Astrocyte of the spinal cord (primary cell): ENCODE results near the gene SZT2.
A peak's percentile ranks its signal among the peaks of the same experiment; 100 is the strongest.
"Not testable (repeated sequence)": the region's sequence is repeated elsewhere in the genome, so short reads cannot be mapped to it uniquely, and the experiment has no call there.

ENCODE experiments used
- DNase-seq: peaks from one replicate; pipeline ENCODE4 v3.0.0; 2011; ENCODE audit warnings: low read depth, low spot score
- H3K4me3 ChIP-seq: 2 replicates; pipeline ENCODE4 v1.5.1; 2011; ENCODE audit warnings: low read depth, mild to moderate bottlenecking, low read length, moderate library complexity
- CTCF ChIP-seq: IDR thresholded peaks from 2 replicates; pipeline ENCODE4 v1.5.1; 2012; ENCODE audit warnings: low read depth, mild to moderate bottlenecking, low read length, inconsistent platforms
- in situ Hi-C: cut with HindIII; loops from 2 replicates; pipeline ENCODE4 v1.10.0; 2017; ENCODE audit warnings: low sequenced_read_pairs

The SZT2 gene

GRCh38 chr1:43464681-43465504, 75.2 kb downstream of the SZT2 start:
- no peak overlapping the region for H3K4me3 ChIP-seq
- no peak for TF ChIP-seq CTCF
- in situ Hi-C loops: no loop called here
- peak; percentile 13 for DNase-seq

GRCh38 chr1:43465505-43466067, 75.9 kb downstream of the SZT2 start:
- no peak for TF ChIP-seq CTCF
- no peak overlapping the region for H3K4me3 ChIP-seq
- DNase-seq: no peak
- in situ Hi-C loops: no loop called here

- in situ Hi-C loops: no loop called here
- no peak overlapping the region for H3K4me3 ChIP-seq
These were observed 76.7 kb downstream of the SZT2 start for GRCh38 chr1:43466403-43466802.

GRCh38 chr1:43468414-43468813, 78.7 kb downstream of the SZT2 start:
- H3K4me3 ChIP-seq: no peak overlapping the region
- no peak for TF ChIP-seq CTCF
- DNase-seq: no peak
- in situ Hi-C loops: no loop called here

More at GRCh38 chr1:43466403-43466802, 76.7 kb downstream of the SZT2 start:
- DNase-seq: peak; percentile 12
- no peak for TF ChIP-seq CTCF

- DNase-seq: no peak
- no peak for TF ChIP-seq CTCF
- in situ Hi-C loops: no loop called here
- H3K4me3 ChIP-seq: no peak overlapping the region
These were observed 80.2 kb downstream of the SZT2 start for GRCh38 chr1:43469932-43470331.

GRCh38 chr1:43472087-43472462, 82.4 kb downstream of the SZT2 start:
- no peak for TF ChIP-seq CTCF
- H3K4me3 ChIP-seq: no peak overlapping the region
- DNase-seq: no peak
- in situ Hi-C loops: no loop called here

- in situ Hi-C loops, H3K4me3 ChIP-seq: not testable (repeated sequence)
- peak; percentile 87 for DNase-seq
These were observed 82.9 kb downstream of the SZT2 start for GRCh38 chr1:43472463-43473151.
